NCI-H2107 treated with DMSO at 0.1 percent for 48 hours (cell line): ENCODE data around the gene ZMIZ1.
A peak's percentile ranks its signal among the peaks of the same experiment; 100 is the strongest.

ENCODE experiments used
- DNase-seq: peaks from one replicate; lab custom pipeline; 2025; ENCODE audit not compliant: unreplicated experiment; lab: John Stamatoyannopoulos, UW

ZMIZ1 gene

GRCh38 chr10:79224992-79225391, 156.2 kb downstream of the ZMIZ1 start:
- DNase-seq: no peak

- DNase-seq: no peak
Observed at GRCh38 chr10:79226391-79227245, 157.9 kb downstream of the ZMIZ1 start.

GRCh38 chr10:79229071-79229541, 160.3 kb downstream of the ZMIZ1 start:
- DNase-seq: peak; percentile 17

- peak; percentile 9 for DNase-seq
Observed at GRCh38 chr10:79229830-79230327, 161.1 kb downstream of the ZMIZ1 start.

- DNase-seq: peak; percentile 74
Observed at GRCh38 chr10:79230328-79230830, 161.6 kb downstream of the ZMIZ1 start.

- DNase-seq: no peak
Observed at GRCh38 chr10:79230850-79231249, 162.1 kb downstream of the ZMIZ1 start.

GRCh38 chr10:79231908-79232307, 163.1 kb downstream of the ZMIZ1 start:
- DNase-seq: no peak

GRCh38 chr10:79232864-79233263, 164.1 kb downstream of the ZMIZ1 start:
- DNase-seq: no peak

GRCh38 chr10:79234391-79235315, 165.9 kb downstream of the ZMIZ1 start:
- DNase-seq: no peak

GRCh38 chr10:79235765-79236432, 167.1 kb downstream of the ZMIZ1 start:
- no peak for DNase-seq

- DNase-seq: no peak
Observed at GRCh38 chr10:79236433-79236765, 167.6 kb downstream of the ZMIZ1 start.

- no peak for DNase-seq
Observed at GRCh38 chr10:79237454-79238157, 168.8 kb downstream of the ZMIZ1 start.

GRCh38 chr10:79238158-79238520, 169.4 kb downstream of the ZMIZ1 start:
- DNase-seq: no peak

- no peak for DNase-seq
Observed at GRCh38 chr10:79238606-79239005, 169.8 kb downstream of the ZMIZ1 start.

GRCh38 chr10:79239275-79239779, 170.6 kb downstream of the ZMIZ1 start:
- no peak for DNase-seq

GRCh38 chr10:79239924-79240581, 171.3 kb downstream of the ZMIZ1 start:
- DNase-seq: no peak

- no peak for DNase-seq
Observed at GRCh38 chr10:79241629-79241989, 172.8 kb downstream of the ZMIZ1 start.

- no peak for DNase-seq
Observed at GRCh38 chr10:79241990-79242619, 173.3 kb downstream of the ZMIZ1 start.

GRCh38 chr10:79242620-79243152, 173.9 kb downstream of the ZMIZ1 start:
- DNase-seq: peak; percentile 26
